Measurements from ENCODE around the gene BCKDHA.

- TF ChIP-seq ZNF224 (CRISPR knock-in tag; IDR thresholded peaks at IDR 0.05) = no peak
- no peak for TF ChIP-seq KAT7 (CRISPR knock-in tag; IDR thresholded peaks at IDR 0.05; ENCODE audit: borderline replicate concordance)
These were observed 48.0 kb downstream of the BCKDHA start for GRCh38 chr19:41445575-41445974.

Measured in K562 (cell line).